ACC112 (cell line): ENCODE results near the gene SLC9A7.

Source experiments
- H2AFZ ChIP-seq: fragments of 200-600 bp; sonication (generic); one replicate; pipeline ENCODE4 v1.6.0; 2017; ENCODE audit warnings: antibody characterized with exemption, low read length; ENCODE audit not compliant: unreplicated experiment
- H3K27ac ChIP-seq: fragments of 200-600 bp; sonication (generic); 2 replicates; pipeline ENCODE4 v1.5.1; 2014; ENCODE audit warnings: low read depth, mild to moderate bottlenecking, antibody characterized with exemption, low read length, moderate library complexity
- H3K27me3 ChIP-seq: fragments of 200-600 bp; sonication (generic); 2 replicates; pipeline ENCODE4 v1.6.1; 2014; ENCODE audit warnings: mild to moderate bottlenecking, antibody characterized with exemption, low read length, moderate library complexity, mixed read lengths; ENCODE audit not compliant: insufficient read depth
- H3K36me3 ChIP-seq: fragments of 200-600 bp; sonication (generic); 2 replicates; pipeline ENCODE4 v1.6.1; 2016; ENCODE audit warnings: mild to moderate bottlenecking, antibody characterized with exemption, low read length, moderate library complexity, mixed read lengths; ENCODE audit not compliant: insufficient read depth
- H3K4me1 ChIP-seq: fragments of 200-600 bp; sonication (generic); one replicate; pipeline ENCODE4 v1.6.1; 2016; ENCODE audit warnings: low read length, mixed read lengths; ENCODE audit not compliant: insufficient read depth, unreplicated experiment, control insufficient read depth
- H3K4me3 ChIP-seq: fragments of 200-600 bp; sonication (generic); 2 replicates; pipeline ENCODE4 v1.5.1; 2014; ENCODE audit warnings: mild to moderate bottlenecking, low read depth, low read length
- H3K79me2 ChIP-seq: fragments of 200-600 bp; sonication (generic); one replicate; pipeline ENCODE4 v1.6.0; 2016; ENCODE audit warnings: low read length; ENCODE audit not compliant: control insufficient read depth, unreplicated experiment, insufficient read depth

The SLC9A7 gene

GRCh38 chrX:46584736-46585135 lies 174.2 kb downstream of the SLC9A7 start:
- H3K27ac ChIP-seq = peak overlapping the region; percentile 98
- peaks cover 51% of the 10 kb centered on the region for H3K4me1 ChIP-seq

GRCh38 chrX:46582966-46583365 lies 176.0 kb downstream of the SLC9A7 start:
- H3K4me1 ChIP-seq = peaks cover 37% of the 10 kb centered on the region
- H2AFZ ChIP-seq = peak overlapping the region; percentile 55
- H3K27ac ChIP-seq = peak overlapping the region; percentile 98
- peak overlapping the region; percentile 53 for H3K4me3 ChIP-seq
- H3K36me3 ChIP-seq = no peaks in the 10 kb centered on the region
- no peaks in the 10 kb centered on the region for H3K27me3 ChIP-seq
- peaks cover 16% of the 10 kb centered on the region for H3K79me2 ChIP-seq

More at GRCh38 chrX:46584736-46585135, 174.2 kb downstream of the SLC9A7 start:
- Histone ChIP-seq H3K27me3 (no peaks in the 10 kb centered on the region), H3K4me3 (no peak overlapping the region), H3K36me3 (no peaks in the 10 kb centered on the region), H2AFZ (no peak overlapping the region), H3K79me2 (peaks cover 9% of the 10 kb centered on the region)

- H3K79me2 ChIP-seq = peaks cover 22% of the 10 kb centered on the region
- peak overlapping the region; percentile 98 for H3K27ac ChIP-seq
- H3K4me1 ChIP-seq = peaks cover 36% of the 10 kb centered on the region
Measured at GRCh38 chrX:46582325-46582724, 176.6 kb downstream of the SLC9A7 start.

GRCh38 chrX:46580613-46581012 lies 178.3 kb downstream of the SLC9A7 start:
- H3K27me3 ChIP-seq = no peaks in the 10 kb centered on the region
- H3K4me3 ChIP-seq = no peak overlapping the region
- no peaks in the 10 kb centered on the region for H3K36me3 ChIP-seq
- no peak overlapping the region for H2AFZ ChIP-seq
- peaks cover 28% of the 10 kb centered on the region for H3K4me1 ChIP-seq
- no peak overlapping the region for H3K27ac ChIP-seq
- peaks cover 18% of the 10 kb centered on the region for H3K79me2 ChIP-seq

More at GRCh38 chrX:46582325-46582724, 176.6 kb downstream of the SLC9A7 start:
- Histone ChIP-seq H2AFZ (no peak overlapping the region), H3K36me3 (no peaks in the 10 kb centered on the region), H3K4me3 (peak overlapping the region; percentile 53), H3K27me3 (no peaks in the 10 kb centered on the region)

- no peak overlapping the region for H3K4me3 ChIP-seq
- no peak overlapping the region for H2AFZ ChIP-seq
- no peaks in the 10 kb centered on the region for H3K36me3 ChIP-seq
- H3K27ac ChIP-seq = no peak overlapping the region
- H3K79me2 ChIP-seq = peaks cover 15% of the 10 kb centered on the region
- peaks cover 22% of the 10 kb centered on the region for H3K4me1 ChIP-seq
- no peaks in the 10 kb centered on the region for H3K27me3 ChIP-seq
Measured at GRCh38 chrX:46579250-46579649, 179.7 kb downstream of the SLC9A7 start.

GRCh38 chrX:46577221-46578005 lies 181.5 kb downstream of the SLC9A7 start:
- Histone ChIP-seq H3K4me3 (0 out of 2 replicates have a peak overlapping the region, but pooled peaks have one; percentile 1), H3K79me2 (peaks cover 15% of the 10 kb centered on the region), H3K4me1 (peaks cover 11% of the 10 kb centered on the region), H3K27me3 (no peaks in the 10 kb centered on the region), H3K36me3 (no peaks in the 10 kb centered on the region), H2AFZ (no peak overlapping the region), H3K27ac (peak overlapping the region; percentile 83)

GRCh38 chrX:46576458-46576857 lies 182.5 kb downstream of the SLC9A7 start:
- Histone ChIP-seq H3K4me1 (peaks cover 5% of the 10 kb centered on the region), H3K4me3 (peak overlapping the region; percentile 79), H3K27me3 (no peaks in the 10 kb centered on the region), H2AFZ (no peak overlapping the region), H3K27ac (peak overlapping the region; percentile 83), H3K79me2 (peaks cover 15% of the 10 kb centered on the region), H3K36me3 (no peaks in the 10 kb centered on the region)

GRCh38 chrX:46575991-46576392 lies 182.9 kb downstream of the SLC9A7 start:
- H3K4me3 ChIP-seq = peak overlapping the region; percentile 79
- H2AFZ ChIP-seq = no peak overlapping the region
- no peaks in the 10 kb centered on the region for H3K27me3 ChIP-seq
- H3K79me2 ChIP-seq = peaks cover 15% of the 10 kb centered on the region
- H3K27ac ChIP-seq = peak overlapping the region; percentile 83
- H3K4me1 ChIP-seq = peaks cover 5% of the 10 kb centered on the region
- H3K36me3 ChIP-seq = no peaks in the 10 kb centered on the region

GRCh38 chrX:46575586-46575985 lies 183.3 kb downstream of the SLC9A7 start:
- Histone ChIP-seq H3K36me3 (no peaks in the 10 kb centered on the region), H3K4me3 (peak overlapping the region; percentile 79), H3K27ac (peak overlapping the region; percentile 2; the same call in 1 of the 2 replicates), H3K4me1 (peaks cover 5% of the 10 kb centered on the region), H3K79me2 (peaks cover 15% of the 10 kb centered on the region), H2AFZ (no peak overlapping the region), H3K27me3 (no peaks in the 10 kb centered on the region)

GRCh38 chrX:46574774-46575381 lies 184.0 kb downstream of the SLC9A7 start:
- H3K27ac ChIP-seq = no peak overlapping the region

More at GRCh38 chrX:46574774-46575381, 184.0 kb downstream of the SLC9A7 start:
- peak overlapping the region; percentile 79 for H3K4me3 ChIP-seq
- H3K79me2 ChIP-seq = peaks cover 13% of the 10 kb centered on the region
- H2AFZ ChIP-seq = no peak overlapping the region
- H3K4me1 ChIP-seq = peaks cover 5% of the 10 kb centered on the region
- no peaks in the 10 kb centered on the region for H3K27me3 ChIP-seq
- H3K36me3 ChIP-seq = no peaks in the 10 kb centered on the region
